IMR-90 (cell line): ENCODE data around the gene TIMM8A. TPM values are rescaled to one million over a fixed set of nuclear protein-coding genes. Genes with fewer than 3 reads are reported as not detected.
A peak's percentile ranks its signal among the peaks of the same experiment; 100 is the strongest.

Experiments used
- ATAC-seq: fragments of 200-7000 bp; cut with Tn5 transposase; 2 replicates; pipeline ENCODE4 v1.9.1; 2020; ENCODE audit warnings: low read depth, mild to moderate bottlenecking, moderate library complexity
- BruUV-seq: library from RNA; stranded (reverse); fragments of 400-500 nt; replicated peaks from 2 replicates; lab custom pipeline; 2021; lab: Mats Ljungman, UMichigan
- CTCF ChIA-PET: fragments of 300-600 bp; formaldehyde crosslinking; extraction: SDS; loops from one replicate; lab custom pipeline; 2021; ENCODE audit warnings: antibody characterized with exemption; lab: Yijun Ruan, JAX
- POLR2A ChIA-PET: fragments of 300-600 bp; sonication (Branson Sonifier 250); formaldehyde crosslinking; loops from one replicate; lab custom pipeline; 2022; ENCODE audit warnings: antibody characterized with exemption; ENCODE audit not compliant: unreplicated experiment; lab: Charles Lee
- DNase-seq: peaks from one replicate; pipeline ENCODE4 v3.0.0; 2013
- H2AFZ ChIP-seq: replicated peaks from 2 replicates; pipeline ENCODE3; 2013; ENCODE audit warnings: low read length, mild to moderate bottlenecking; ENCODE audit not compliant: poor library complexity
- H2AK5ac ChIP-seq: 2 replicates; pipeline ENCODE4 v1.6.1; 2013; ENCODE audit warnings: low read depth, low read length, inconsistent platforms
- H2AK9ac ChIP-seq: replicated peaks from 2 replicates; pipeline ENCODE3; 2013; ENCODE audit warnings: mild to moderate bottlenecking, low read depth, low read length, moderate library complexity; ENCODE audit not compliant: poor library complexity
- H2BK120ac ChIP-seq: 2 replicates; pipeline ENCODE4 v1.6.1; 2013; ENCODE audit warnings: low read depth, low read length, inconsistent platforms
- H2BK15ac ChIP-seq: 3 replicates; pipeline ENCODE4 v1.6.1; 2013; ENCODE audit warnings: low read depth, low read length, inconsistent platforms
- H2BK20ac ChIP-seq: 2 replicates; pipeline ENCODE4 v1.6.1; 2013; ENCODE audit warnings: low read depth, mild to moderate bottlenecking, inconsistent platforms, low read length, moderate library complexity
- H2BK5ac ChIP-seq: 2 replicates; pipeline ENCODE4 v1.6.1; 2013; ENCODE audit warnings: mild to moderate bottlenecking, low read depth, low read length, inconsistent platforms; ENCODE audit not compliant: poor library complexity, severe bottlenecking
- H3K14ac ChIP-seq: replicated peaks from 2 replicates; pipeline ENCODE4 v1.6.1; 2013; ENCODE audit warnings: low read depth, low read length, inconsistent platforms
- H3K18ac ChIP-seq: 2 replicates; pipeline ENCODE4 v1.6.1; 2013; ENCODE audit warnings: low read depth, low read length, control low read depth
- H3K23ac ChIP-seq: 2 replicates; pipeline ENCODE4 v1.6.1; 2013; ENCODE audit warnings: low read depth, low read length, inconsistent platforms
- H3K27ac ChIP-seq: 2 replicates; pipeline ENCODE4 v1.5.1; 2013; ENCODE audit warnings: mild to moderate bottlenecking, control low read depth, low read length; ENCODE audit not compliant: insufficient read depth
- H3K27me3 ChIP-seq: 2 replicates; pipeline ENCODE4 v1.6.1; 2013; ENCODE audit warnings: low read length; ENCODE audit not compliant: control insufficient read depth, insufficient read depth
- H3K36me3 ChIP-seq: 2 replicates; pipeline ENCODE4 v1.6.1; 2013; ENCODE audit warnings: low read length, mixed read lengths; ENCODE audit not compliant: control insufficient read depth, insufficient read depth
- H3K4ac ChIP-seq: 2 replicates; pipeline ENCODE4 v1.6.1; 2013; ENCODE audit warnings: low read depth, low read length, inconsistent platforms
- H3K4me1 ChIP-seq: 2 replicates; pipeline ENCODE4 v1.6.1; 2013; ENCODE audit warnings: low read length, mixed read lengths; ENCODE audit not compliant: control insufficient read depth, insufficient read depth
- H3K4me2 ChIP-seq: 2 replicates; pipeline ENCODE4 v1.6.1; 2013; ENCODE audit warnings: low read depth, mild to moderate bottlenecking, control low read depth, low read length, moderate library complexity
- H3K4me3 ChIP-seq: 2 replicates; pipeline ENCODE4 v1.5.1; 2013; ENCODE audit warnings: low read depth, mild to moderate bottlenecking, control low read depth, low read length, moderate library complexity; ENCODE audit not compliant: insufficient read depth
- H3K56ac ChIP-seq: 2 replicates; pipeline ENCODE4 v1.6.1; 2013; ENCODE audit warnings: low read length, inconsistent platforms; ENCODE audit not compliant: insufficient read depth; ENCODE audit errors: extremely low read depth
- H3K79me1 ChIP-seq, 2 experiments: 2 replicates each; pipeline ENCODE4 v1.6.1; 2013; ENCODE audit warnings: low read length in 2 of 2, inconsistent platforms in 1 of 2, low read depth in 1 of 2
- H3K9ac ChIP-seq: 2 replicates; pipeline ENCODE4 v1.6.1; 2013; ENCODE audit warnings: low read depth, low read length, control low read depth
- H3K9me1 ChIP-seq: 2 replicates; pipeline ENCODE4 v1.6.1; 2013; ENCODE audit warnings: low read length, inconsistent platforms; ENCODE audit not compliant: insufficient read depth
- H3K9me3 ChIP-seq: 2 replicates; pipeline ENCODE4 v1.6.1; 2013; ENCODE audit warnings: low read length; ENCODE audit not compliant: control insufficient read depth, insufficient read depth
- H4K20me1 ChIP-seq: 2 replicates; pipeline ENCODE4 v1.6.1; 2013; ENCODE audit warnings: low read length, inconsistent platforms; ENCODE audit not compliant: insufficient read depth
- H4K5ac ChIP-seq: 2 replicates; pipeline ENCODE4 v1.6.1; 2013; ENCODE audit warnings: mild to moderate bottlenecking, low read depth, low read length, control low read depth
- H4K8ac ChIP-seq, 2 experiments: 2 replicates each; pipeline ENCODE4 v1.6.1; 2013; ENCODE audit warnings: low read depth in 2 of 2, low read length in 2 of 2, control low read depth in 1 of 2, inconsistent platforms in 1 of 2
- H4K91ac ChIP-seq: 2 replicates; pipeline ENCODE4 v1.6.1; 2013; ENCODE audit warnings: low read depth, low read length, inconsistent platforms; ENCODE audit not compliant: insufficient read depth
- MAFK ChIP-seq: IDR thresholded peaks from 2 replicates; pipeline ENCODE4 v1.6.1; 2012; ENCODE audit warnings: low read depth, low read length, improper control_type of control experiment
- RFX5 ChIP-seq: IDR thresholded peaks from 2 replicates; pipeline ENCODE4 v1.8.0; 2012; ENCODE audit warnings: low read depth, mild to moderate bottlenecking, low read length, moderate library complexity
- SMC3 ChIP-seq: fragments of 150-350 bp; IDR thresholded peaks from 2 replicates; pipeline ENCODE4 v1.6.1; 2016; ENCODE audit warnings: low read depth, mild to moderate bottlenecking, antibody characterized with exemption, low read length, moderate library complexity
- WGBS, 2 experiments: methylation state at CpG; one replicate each; pipeline versions ENCODE4 v1.1.5 to v1.1.7; 2013; ENCODE audit warnings: missing lambda C conversion rate in 2 of 2; ENCODE audit not compliant: insufficient read length in 1 of 2; ENCODE audit errors: extremely low coverage in 2 of 2; 5-methylcytosine and 5-hydroxymethylcytosine counted together
- dilution Hi-C: fragments of 300-500 bp; cut with HindIII; formaldehyde crosslinking; loops from one replicate; pipeline ENCODE4 v1.14.3; 2018; ENCODE audit warnings: low sequenced_read_pairs; ENCODE audit not compliant: unreplicated experiment
- in situ Hi-C: fragments of 300-500 bp; cut with MboI; formaldehyde crosslinking; loops from 3 replicates; pipeline ENCODE4 v1.14.3; 2019; ENCODE audit warnings: low sequenced_read_pairs, inconsistent platforms, mixed read lengths
- intact Hi-C: fragments of 100-400 bp; cut with micrococcal nuclease; formaldehyde crosslinking; loops from 2 replicates; pipeline ENCODE4 v1.10.0; 2022
- polyA plus RNA-seq, 3 experiments: library from polyadenylated mRNA; depleted of rRNA; stranded (reverse); fragments of >200 nt; gene quantifications; 2 replicates each; pipeline ENCODE4 v1.2.3, GENCODE V29; 2012; ENCODE audit warnings: low replicate concordance in 1 of 3
- total RNA-seq: library from RNA; depleted of rRNA; stranded (reverse); fragments of >200 nt; gene quantifications from 2 replicates; pipeline ENCODE4 v1.2.3, GENCODE V29; 2012

Gene TIMM8A
- total and polyA plus RNA-seq, 2 of the 4 experiments (the other 2 are of a cell fraction): 2.2 to 11.6 TPM

- Histone ChIP-seq H3K9me1 (peaks cover 4% of the 10 kb centered on the region), H3K9me3 (no peaks in the 10 kb centered on the region), H2BK20ac (no peak overlapping the region), H3K4ac (no peak overlapping the region), H2BK5ac (no peak overlapping the region), H3K4me2 (no peak overlapping the region), H3K4me1 (no peaks in the 10 kb centered on the region), H3K56ac (no peak overlapping the region), H3K27ac (no peak overlapping the region), H4K20me1 (peaks cover 13% of the 10 kb centered on the region; the same call in 1 of the 2 replicates), H3K27me3 (0 out of 2 replicates have a peak, but pooled peaks cover 2% of the 10 kb centered on the region), H3K23ac (no peak overlapping the region), H3K36me3 (peaks cover 11% of the 10 kb centered on the region; the same call in 1 of the 2 replicates), H3K18ac (no peak overlapping the region), H2BK120ac (no peak overlapping the region), H4K8ac (no peak overlapping the region), H2AFZ (no peak overlapping the region), H3K9ac (no peak overlapping the region), H4K91ac (no peak overlapping the region), H4K5ac (no peak overlapping the region), H2AK9ac (no peak overlapping the region), H2AK5ac (no peak overlapping the region), H3K14ac (no peak overlapping the region), H3K4me3 (no peak overlapping the region), H3K79me1 (peaks cover 0 to 16% of the 10 kb centered on the region in 2 experiments; a peak in 2 of 4 replicates), H2BK15ac (no peak overlapping the region)
- no TSS peak for BruUV-seq
- ATAC-seq (no peak), DNase-seq (no peak)
- no peak for TF ChIP-seq RFX5
- TF ChIP-seq MAFK: peak; percentile 74
- TF ChIP-seq SMC3: no peak
- dilution Hi-C loops (no loop called here), in situ Hi-C loops (no loop called here), intact Hi-C loops (no loop called here)
- CTCF ChIA-PET: no interaction called here
- 50% methylated on average over 1 of the region's 11 CpGs; no CpG with 5 or more reads in 1 of the 2 experiments for WGBS, 2 experiments
- POLR2A ChIA-PET: no interaction called here
Observed at GRCh38 chrX:101393530-101394305, 45.2 kb upstream of the TIMM8A start.
